ENCODE results near the gene STMN1. TPM values are rescaled to one million over a fixed set of nuclear protein-coding genes. Genes with fewer than 3 reads are reported as not detected.

STMN1 gene
- total RNA-seq, 1 experiment from 2014 or later = 206 TPM

- no peak overlapping the region for H3K9ac ChIP-seq (ENCODE audit: low read length)
These were observed 6.0 kb upstream of the STMN1 start for GRCh38 chr1:25912076-25912831.

GRCh38 chr1:25911162-25911561 lies 4.9 kb upstream of the STMN1 start:
- CTCF ChIA-PET = no interaction called here

More at GRCh38 chr1:25912076-25912831, 6.0 kb upstream of the STMN1 start:
- H3F3A ChIP-seq (ENCODE audit: low read length, unreplicated experiment) = no peaks in the 10 kb centered on the region
- no peak overlapping the region for H3K27ac ChIP-seq (ENCODE audit: low read length)
- no peaks in the 10 kb centered on the region for H3K27me3 ChIP-seq (ENCODE audit: low read length)
- H3K4me3 ChIP-seq (ENCODE audit: low read length) = no peak overlapping the region
- POLR2A ChIA-PET (ENCODE audit: unreplicated experiment) = no interaction called here
- no peaks in the 10 kb centered on the region for H3K9me2 ChIP-seq (replicated peaks; ENCODE audit: low read length)
- H3K79me2 ChIP-seq (ENCODE audit: low read length) = no peaks in the 10 kb centered on the region
- H4K20me1 ChIP-seq (ENCODE audit: low read length) = no peaks in the 10 kb centered on the region
- no peaks in the 10 kb centered on the region for H3K36me3 ChIP-seq (ENCODE audit: low read depth, low read length)
- peaks cover 11% of the 10 kb centered on the region; the same call in 1 of the 2 replicates for H3K4me1 ChIP-seq (ENCODE audit: insufficient read depth, low read length)
- TF ChIP-seq CTCF (conservative IDR thresholded peaks at IDR 0.05; ENCODE audit: low read depth, low read length) (no peak), EZH2 (IDR thresholded peaks at IDR 0.05; ENCODE audit: low read length, unreplicated experiment) (no peak)
- H2AFZ ChIP-seq (ENCODE audit: low read length) = peak overlapping the region; percentile 61
- H3K9me3 ChIP-seq (ENCODE audit: low read length) = no peaks in the 10 kb centered on the region
- ATAC-seq (peak; percentile 68), DNase-seq (peak; percentile 65)
- intact Hi-C loops (cut with micrococcal nuclease) = no loop called here
- CTCF ChIA-PET = interaction anchor here (1.0 kb wide), 1 partner anchor 17 kb away, joined by 3 read pairs; no protein-coding TSS in a partner anchor
- BruUV-seq (replicated peaks) = no TSS peak
- H3K4me2 ChIP-seq (ENCODE audit: low read length) = peak overlapping the region; percentile 27

More at GRCh38 chr1:25911162-25911561, 4.9 kb upstream of the STMN1 start:
- BruUV-seq (replicated peaks) = no TSS peak
- no peak overlapping the region for H3K27ac ChIP-seq (ENCODE audit: low read length)
- intact Hi-C loops (cut with micrococcal nuclease) = no loop called here
- H3K79me2 ChIP-seq (ENCODE audit: low read length) = no peaks in the 10 kb centered on the region
- H3K4me1 ChIP-seq (ENCODE audit: insufficient read depth, low read length) = peaks cover 17% of the 10 kb centered on the region; the same call in 1 of the 2 replicates
- no peaks in the 10 kb centered on the region for H3K9me3 ChIP-seq (ENCODE audit: low read length)
- no peaks in the 10 kb centered on the region for H4K20me1 ChIP-seq (ENCODE audit: low read length)
- H3K4me2 ChIP-seq (ENCODE audit: low read length) = no peak overlapping the region
- H2AFZ ChIP-seq (ENCODE audit: low read length) = no peak overlapping the region
- no peak for DNase-seq
- POLR2A ChIA-PET (ENCODE audit: unreplicated experiment) = no interaction called here
- H3F3A ChIP-seq (ENCODE audit: low read length, unreplicated experiment) = no peaks in the 10 kb centered on the region
- no peak overlapping the region for H3K4me3 ChIP-seq (ENCODE audit: low read length)
- no peak for ATAC-seq
- H3K9ac ChIP-seq (ENCODE audit: low read length) = no peak overlapping the region
- H3K9me2 ChIP-seq (replicated peaks; ENCODE audit: low read length) = no peaks in the 10 kb centered on the region
- H3K27me3 ChIP-seq (ENCODE audit: low read length) = no peaks in the 10 kb centered on the region
- no peaks in the 10 kb centered on the region for H3K36me3 ChIP-seq (ENCODE audit: low read depth, low read length)
- no peak for TF ChIP-seq EZH2phosphoT487 (IDR thresholded peaks at IDR 0.05; ENCODE audit: borderline replicate concordance, low read length)
- TF ChIP-seq EZH2 (IDR thresholded peaks at IDR 0.05; ENCODE audit: low read length, unreplicated experiment) = no peak
- TF ChIP-seq CTCF (conservative IDR thresholded peaks at IDR 0.05; ENCODE audit: low read depth, low read length) = no peak

All from PC-3 (cell line).